Glutamatergic neuron (in vitro differentiated cells): ENCODE results near the gene PPM1L. TPM values are rescaled to one million over a fixed set of nuclear protein-coding genes. Genes with fewer than 3 reads are reported as not detected.

ENCODE experiments used
- DNase-seq: peaks from one replicate; pipeline ENCODE4 v3.0.0; 2022
- H3K27ac Mint-ChIP-seq: one replicate; pipeline ENCODE4 v1.8.0; 2020; ENCODE audit warnings: mild to moderate bottlenecking, mixed read lengths, inconsistent platforms; ENCODE audit not compliant: unreplicated experiment
- H3K27me3 Mint-ChIP-seq: one replicate; pipeline ENCODE4 v1.8.0; 2020; ENCODE audit warnings: mild to moderate bottlenecking, moderate library complexity, mixed read lengths, inconsistent platforms; ENCODE audit not compliant: unreplicated experiment
- H3K36me3 Mint-ChIP-seq: one replicate; pipeline ENCODE4 v1.8.0; 2020; ENCODE audit warnings: mild to moderate bottlenecking, mixed read lengths, inconsistent platforms; ENCODE audit not compliant: unreplicated experiment
- H3K4me1 Mint-ChIP-seq: one replicate; pipeline ENCODE4 v1.8.0; 2020; ENCODE audit warnings: mild to moderate bottlenecking, low read depth, mixed read lengths, inconsistent platforms; ENCODE audit not compliant: unreplicated experiment
- H3K4me3 Mint-ChIP-seq: one replicate; pipeline ENCODE4 v1.8.0; 2020; ENCODE audit warnings: mild to moderate bottlenecking, mixed read lengths, inconsistent platforms; ENCODE audit not compliant: unreplicated experiment
- H3K9me3 Mint-ChIP-seq: one replicate; pipeline ENCODE4 v1.8.0; 2020; ENCODE audit warnings: mild to moderate bottlenecking, moderate library complexity, mixed read lengths, inconsistent platforms; ENCODE audit not compliant: unreplicated experiment
- CTCF ChIP-seq: fragments of 200-600 bp; sonication (generic); IDR thresholded peaks from one replicate; pipeline ENCODE4 v1.5.0; 2021; ENCODE audit not compliant: partially characterized antibody, unreplicated experiment
- total RNA-seq: library from RNA; stranded (reverse); fragmentation: NEBNext Ultra II Directional; extraction: Animal tissue kit (Norgen Biotek cat#: 25700); gene quantifications from one replicate; pipeline ENCODE4 v1.2.1, GENCODE V29; 2021; ENCODE audit not compliant: unreplicated experiment

The PPM1L gene
- total RNA-seq, 1 donor from 2014 or later = 81.4 TPM

DNA sequence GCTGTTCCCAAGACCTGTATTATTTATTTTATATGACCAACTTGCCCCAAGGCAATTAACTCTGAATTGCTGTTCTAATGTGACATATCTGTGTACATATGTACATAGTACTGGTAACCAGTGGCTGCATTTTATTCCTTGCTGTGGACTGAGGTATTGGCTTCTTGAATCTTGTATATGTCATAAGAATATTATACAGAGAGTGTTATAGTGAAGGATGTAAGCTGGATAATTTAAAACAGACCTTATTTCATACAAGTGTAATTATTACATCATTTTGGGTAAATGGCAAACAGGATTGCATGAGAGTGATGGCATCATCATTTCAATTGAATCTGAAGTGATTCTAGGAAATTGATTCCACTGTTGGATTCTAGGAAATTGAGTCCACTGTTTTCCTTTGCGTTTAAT is 316.2 kb downstream of the PPM1L start:
- Mint-ChIP-seq H3K27me3 (peaks cover 2% of the 10 kb centered on the region), H3K27ac (no peak overlapping the region), H3K4me1 (peaks cover 37% of the 10 kb centered on the region)

DNA sequence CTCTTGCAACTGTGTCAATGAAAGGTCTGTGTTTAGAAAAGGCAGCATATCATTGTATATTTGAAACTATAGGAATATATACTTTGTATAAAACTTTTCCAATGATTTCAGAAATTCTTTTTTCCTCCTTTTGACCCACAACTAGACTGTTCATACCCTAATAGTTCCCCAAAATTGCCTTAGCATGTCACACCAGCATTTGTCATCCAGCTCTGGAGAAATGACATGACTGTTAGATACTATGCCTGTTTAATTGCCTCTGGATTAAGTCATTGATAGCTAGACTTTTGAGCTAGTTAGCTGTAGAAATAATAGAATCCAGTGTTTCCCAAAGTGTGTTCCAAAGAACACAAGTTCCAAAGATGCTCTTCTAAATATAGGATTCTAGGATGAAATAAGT is 316.7 kb downstream of the PPM1L start:
- H3K27ac Mint-ChIP-seq = no peak overlapping the region
- peaks cover 39% of the 10 kb centered on the region for H3K4me1 Mint-ChIP-seq
- DNase-seq = no peak
- TF ChIP-seq CTCF = no peak
- no peaks in the 10 kb centered on the region for H3K27me3 Mint-ChIP-seq
- H3K36me3 Mint-ChIP-seq = no peaks in the 10 kb centered on the region
- H3K4me3 Mint-ChIP-seq = no peak overlapping the region
- no peaks in the 10 kb centered on the region for H3K9me3 Mint-ChIP-seq

More for the DNA sequence above, 316.2 kb downstream of the PPM1L start:
- Mint-ChIP-seq H3K36me3 (peaks cover 5% of the 10 kb centered on the region), H3K9me3 (no peaks in the 10 kb centered on the region), H3K4me3 (no peak overlapping the region)
- TF ChIP-seq CTCF = no peak
- DNase-seq = no peak

DNA sequence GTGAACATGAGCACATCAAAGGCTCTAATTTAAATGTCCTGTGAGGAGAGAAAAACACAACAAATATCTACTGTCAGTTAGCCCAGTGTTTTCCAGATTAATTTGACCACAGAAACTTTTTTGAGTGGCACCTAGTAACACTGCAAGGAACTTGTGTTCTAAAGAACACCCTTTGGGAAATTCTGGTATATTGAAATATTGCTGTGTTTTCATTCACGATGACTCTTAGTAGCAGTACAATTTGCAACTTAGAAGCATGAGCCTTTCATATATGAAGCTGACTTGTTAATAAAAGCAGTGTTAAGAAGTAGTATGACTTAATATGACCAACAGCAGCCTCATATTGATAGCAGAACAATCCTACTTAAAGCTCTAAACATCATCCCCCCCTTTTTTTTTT is 317.1 kb downstream of the PPM1L start:
- no peak overlapping the region for H3K4me3 Mint-ChIP-seq
- no peak for DNase-seq
- H3K27me3 Mint-ChIP-seq = no peaks in the 10 kb centered on the region
- H3K4me1 Mint-ChIP-seq = peaks cover 38% of the 10 kb centered on the region
- H3K36me3 Mint-ChIP-seq = no peaks in the 10 kb centered on the region
- no peak overlapping the region for H3K27ac Mint-ChIP-seq
- H3K9me3 Mint-ChIP-seq = no peaks in the 10 kb centered on the region
- TF ChIP-seq CTCF = no peak

GRCh38 chr3:161081633-161082032 is 325.6 kb downstream of the PPM1L start:
- Mint-ChIP-seq H3K4me3 (no peak overlapping the region), H3K4me1 (peaks cover 6% of the 10 kb centered on the region), H3K27ac (no peak overlapping the region), H3K36me3 (no peaks in the 10 kb centered on the region), H3K9me3 (no peaks in the 10 kb centered on the region), H3K27me3 (no peaks in the 10 kb centered on the region)
- DNase-seq = no peak
- no peak for TF ChIP-seq CTCF

- no peak for DNase-seq
- Mint-ChIP-seq H3K4me1 (peaks cover 3% of the 10 kb centered on the region), H3K27me3 (no peaks in the 10 kb centered on the region), H3K9me3 (no peaks in the 10 kb centered on the region), H3K4me3 (no peak overlapping the region), H3K36me3 (no peaks in the 10 kb centered on the region), H3K27ac (no peak overlapping the region)
- no peak for TF ChIP-seq CTCF
Observed at GRCh38 chr3:161082063-161082462, 326.0 kb downstream of the PPM1L start.
